ENCODE results near the gene CATSPERB. TPM values are rescaled to one million over a fixed set of nuclear protein-coding genes. Genes with fewer than 3 reads are reported as not detected.

The CATSPERB gene
- total RNA-seq, 4 donors from 2014 or later, result 0.65 to 4.7 (median 3.9) TPM

- TF ChIP-seq CTCF (IDR thresholded peaks at IDR 0.05; ENCODE audit: low read depth), result no peak
These were observed 22.3 kb upstream of the CATSPERB start for GRCh38 chr14:91754185-91754584.

- TF ChIP-seq CTCF (IDR thresholded peaks at IDR 0.05; ENCODE audit: low read depth), result no peak
These were observed 21.7 kb upstream of the CATSPERB start for GRCh38 chr14:91753501-91754128.

GRCh38 chr14:91752961-91753360 is 21.1 kb upstream of the CATSPERB start:
- no peak for TF ChIP-seq CTCF (IDR thresholded peaks at IDR 0.05; ENCODE audit: low read depth)

GRCh38 chr14:91751719-91752118 is 19.8 kb upstream of the CATSPERB start:
- no peak for TF ChIP-seq CTCF (IDR thresholded peaks at IDR 0.05; ENCODE audit: low read depth)

GRCh38 chr14:91750634-91751198 is 18.8 kb upstream of the CATSPERB start:
- no peak for TF ChIP-seq CTCF (IDR thresholded peaks at IDR 0.05; ENCODE audit: low read depth)

- TF ChIP-seq CTCF (IDR thresholded peaks at IDR 0.05; ENCODE audit: low read depth), result no peak
These were observed 18.0 kb upstream of the CATSPERB start for GRCh38 chr14:91749868-91750267.

GRCh38 chr14:91748049-91748448 is 16.2 kb upstream of the CATSPERB start:
- no peak for TF ChIP-seq CTCF (IDR thresholded peaks at IDR 0.05; ENCODE audit: low read depth)
